OCI-LY3 (cell line): ENCODE measurements around the gene AREL1.

Experiments
- CTCF ChIP-seq: fragments of 200-600, 300-600 bp; sonication (generic); IDR thresholded peaks from 2 replicates; pipeline ENCODE4 v1.5.1; 2014; ENCODE audit warnings: antibody characterized with exemption, low read length, low read depth
- EZH2phosphoT487 ChIP-seq: fragments of 200-600 bp; shearing (Covaris generic); IDR thresholded peaks from 2 replicates; pipeline ENCODE4 v1.6.1; 2018; ENCODE audit warnings: antibody characterized with exemption, mixed run types, low read depth

- no peak for TF ChIP-seq CTCF
- no peak for TF ChIP-seq EZH2phosphoT487
Observed at GRCh38 chr14:74647061-74647677, 65.7 kb downstream of the AREL1 start.
